NCI-H2107 (cell line): Measurements from ENCODE around the gene SAMD4A.
"Not testable (repeated sequence)": the region's sequence is repeated elsewhere in the genome, so short reads cannot be mapped to it uniquely, and the experiment has no call there.

ENCODE experiments used
- DNase-seq: peaks from one replicate; lab custom pipeline; 2025; lab: John Stamatoyannopoulos, UW

SAMD4A gene

DNA sequence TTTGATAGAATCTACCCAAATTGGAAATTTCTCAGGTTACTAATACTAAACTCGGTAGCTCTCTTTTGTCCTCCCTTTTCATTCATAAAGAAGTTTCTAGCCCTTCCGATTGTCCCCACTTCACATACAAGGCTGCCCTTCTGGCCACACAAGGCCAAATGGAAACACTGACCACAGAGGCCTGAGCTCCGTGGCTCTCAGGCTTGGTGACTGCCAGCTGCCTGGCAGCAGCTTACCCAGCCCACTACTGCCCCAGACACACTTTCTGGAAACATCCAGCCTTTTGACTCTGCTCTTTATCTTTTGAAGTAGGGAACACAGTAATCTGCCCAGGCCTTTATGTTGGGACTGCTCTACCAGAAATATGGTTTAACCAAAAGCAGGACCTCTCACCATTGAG is 168.5 kb downstream of the SAMD4A start:
- no peak for DNase-seq

DNA sequence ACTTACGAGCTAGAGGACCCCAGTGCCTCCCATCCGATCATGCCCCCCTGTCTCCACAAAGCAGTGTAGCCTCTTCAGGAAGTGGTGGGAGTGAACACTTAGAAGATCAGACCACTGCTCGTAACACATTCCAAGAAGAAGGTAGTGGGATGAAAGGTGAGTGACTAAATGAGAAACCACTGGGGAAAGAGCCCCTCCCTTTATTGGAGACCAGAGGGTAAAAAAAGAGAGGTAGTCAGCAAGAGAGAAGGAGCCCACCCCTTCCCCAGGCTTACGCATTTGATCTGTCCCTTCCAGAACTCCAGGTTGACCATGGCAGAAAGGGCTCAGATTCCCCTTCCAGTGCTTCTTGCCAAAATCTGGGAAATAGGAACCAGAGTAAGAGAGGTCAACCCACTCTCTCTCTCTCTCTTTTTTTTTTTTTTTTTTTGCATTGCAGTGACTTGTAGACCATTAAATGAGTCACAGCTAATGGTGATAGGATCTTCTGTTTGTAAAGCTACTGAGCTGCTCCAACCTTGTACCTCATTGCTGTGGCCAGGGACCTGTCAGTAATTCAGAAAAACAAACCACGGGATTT is 170.3 kb downstream of the SAMD4A start:
- no peak for DNase-seq

DNA sequence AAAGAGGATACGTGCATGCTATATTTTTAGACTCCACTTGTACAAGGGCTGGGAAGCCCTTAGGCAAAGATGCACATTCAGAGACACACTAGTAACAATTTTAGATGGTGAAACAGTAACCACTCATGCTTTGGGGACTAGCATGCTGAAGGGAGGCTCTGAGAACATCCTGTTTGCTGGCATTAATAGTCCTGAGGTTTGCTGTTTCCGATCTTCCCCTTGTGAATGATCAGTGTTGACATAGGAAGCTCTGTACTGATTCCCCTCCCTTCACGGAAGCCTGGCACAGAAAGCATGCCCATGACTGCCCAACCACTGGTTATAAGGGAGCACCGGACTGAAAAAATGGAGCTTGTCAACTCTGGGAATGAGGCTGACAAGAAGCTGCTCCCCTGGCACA is 171.1 kb downstream of the SAMD4A start:
- no peak for DNase-seq

DNA sequence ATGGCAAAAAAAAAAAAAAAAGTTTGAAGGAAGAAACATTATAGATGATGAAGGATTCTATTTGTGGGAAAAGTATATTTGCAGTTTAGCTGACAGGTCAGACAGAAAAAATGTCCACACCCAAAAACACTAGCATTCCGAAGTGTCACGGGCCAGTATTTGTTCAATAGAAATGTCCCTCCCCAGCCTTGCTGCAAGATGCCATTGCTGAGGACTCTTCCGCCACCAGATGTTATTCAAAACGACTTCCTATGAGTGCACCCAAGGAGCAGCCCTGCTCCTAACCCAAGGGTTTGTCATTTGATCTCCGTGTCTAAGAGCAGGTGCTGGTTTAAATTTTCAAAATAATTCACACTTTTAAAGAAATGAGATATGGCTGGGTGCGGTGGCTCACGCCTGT is 172.6 kb downstream of the SAMD4A start:
- no peak for DNase-seq

DNA sequence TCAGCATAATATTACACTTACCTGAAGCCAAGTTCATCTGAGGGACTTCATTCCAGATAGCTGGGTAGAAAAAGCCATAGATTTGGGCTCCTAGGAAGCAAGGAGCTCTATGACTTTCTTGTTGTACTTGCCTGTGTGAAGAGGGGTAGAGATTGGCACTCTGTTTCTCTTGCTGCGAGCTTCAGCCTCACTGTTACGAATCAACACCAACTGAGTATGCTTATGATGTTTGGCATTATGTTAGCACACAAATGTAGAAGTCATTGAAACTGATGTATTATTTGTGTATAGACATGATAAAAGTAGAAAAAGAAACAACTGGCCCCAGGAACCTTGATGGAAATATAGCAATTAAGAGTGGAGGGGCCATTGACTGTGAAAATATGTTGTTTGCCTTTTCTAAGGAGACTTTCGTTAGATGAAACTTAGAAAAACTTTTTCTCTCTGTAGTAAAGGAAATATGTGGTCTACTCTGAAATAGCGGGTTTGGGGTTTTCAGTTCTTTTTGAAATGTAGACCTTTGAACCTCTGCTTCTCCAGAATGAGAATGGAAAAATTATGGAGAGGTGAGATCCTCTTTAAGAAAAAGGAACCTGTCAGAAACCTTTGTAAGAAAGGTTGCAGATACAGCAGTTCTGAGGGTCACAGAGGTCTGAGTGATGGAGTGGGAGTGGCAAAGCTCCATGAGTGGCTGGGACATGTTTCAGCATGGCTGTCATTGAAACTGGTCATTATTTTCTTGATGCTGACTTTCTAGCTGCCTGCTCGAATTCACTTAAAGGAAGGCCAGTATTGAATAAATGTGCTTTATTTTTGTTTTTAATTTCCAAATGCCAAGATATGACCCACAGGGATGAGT is 175.8 kb downstream of the SAMD4A start:
- DNase-seq = no peak

DNA sequence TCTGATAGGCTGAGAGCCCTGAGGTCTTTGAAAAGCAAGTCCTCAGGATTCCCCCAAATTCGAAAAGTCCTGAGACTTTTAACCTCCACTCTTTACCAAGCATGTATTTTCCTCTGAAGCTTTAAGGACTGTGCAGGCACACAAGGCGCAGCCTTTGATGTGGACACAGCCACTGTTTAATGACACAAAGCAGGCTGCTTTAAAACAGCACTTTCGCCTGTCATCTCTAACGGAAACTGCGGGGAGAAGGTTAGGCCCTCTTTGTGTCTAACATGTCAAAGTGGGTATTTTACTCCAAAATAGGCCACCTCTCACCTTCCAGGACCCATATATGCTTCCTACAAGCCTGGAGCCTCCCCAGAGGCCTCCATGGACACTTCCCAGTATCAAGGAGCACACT is 176.5 kb downstream of the SAMD4A start:
- no peak for DNase-seq

DNA sequence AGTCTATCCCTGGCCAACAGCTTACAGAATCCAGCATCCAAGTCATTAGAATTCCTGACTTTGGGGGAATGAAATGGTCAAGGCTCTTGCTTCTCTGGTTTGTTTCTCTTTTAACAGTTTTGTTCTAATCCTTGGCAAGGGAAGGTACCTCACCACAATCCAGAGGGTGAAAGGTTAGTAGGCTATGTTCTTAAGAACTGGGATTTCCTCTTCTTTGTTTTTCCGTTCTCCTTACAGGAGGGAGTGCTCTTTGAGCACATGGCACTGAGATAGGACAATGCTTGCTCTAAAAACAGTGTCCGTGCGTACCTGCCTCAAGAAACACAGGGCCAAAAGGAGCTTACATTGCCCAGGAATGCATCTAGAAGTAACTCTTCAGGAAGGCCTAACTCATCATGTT is 179.1 kb downstream of the SAMD4A start:
- DNase-seq = no peak

DNA sequence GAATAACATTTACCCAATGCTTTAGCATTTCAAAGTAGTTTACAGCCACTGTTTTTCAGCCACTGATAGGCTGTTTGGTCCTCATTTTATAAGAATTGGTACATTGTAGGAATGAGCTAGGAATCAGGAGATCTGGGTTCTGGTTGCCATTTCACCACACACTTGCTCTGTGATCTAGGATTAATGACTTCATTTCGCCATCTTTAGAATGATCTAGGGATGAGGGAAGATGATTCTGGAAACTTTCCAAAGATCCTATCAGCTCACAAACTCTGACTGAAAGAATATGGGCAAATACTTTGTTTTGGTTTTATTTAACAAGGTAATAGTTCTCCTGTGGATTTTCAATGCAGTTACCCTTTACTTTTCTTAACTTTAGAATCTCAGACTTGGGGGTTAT is 180.7 kb downstream of the SAMD4A start:
- no peak for DNase-seq

DNA sequence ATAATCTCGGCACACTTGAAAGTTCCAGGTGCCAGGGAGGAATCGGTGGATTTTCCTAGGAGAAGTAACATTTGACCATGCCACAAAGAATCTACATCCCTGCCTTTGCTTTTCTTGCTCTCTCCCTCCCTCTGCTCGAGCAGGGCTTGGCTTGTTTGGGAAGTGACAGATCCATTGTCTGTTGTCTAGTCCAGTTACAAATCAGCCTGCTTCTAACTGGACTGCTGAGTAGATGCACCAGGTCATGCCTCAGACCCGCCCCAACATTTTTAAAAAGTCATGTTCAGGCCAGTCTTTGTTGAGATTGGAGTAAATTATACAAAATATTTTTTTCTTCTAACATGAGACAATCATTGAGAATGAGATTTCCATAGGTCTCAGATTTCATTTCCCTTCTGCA is 182.3 kb downstream of the SAMD4A start:
- DNase-seq = no peak

DNA sequence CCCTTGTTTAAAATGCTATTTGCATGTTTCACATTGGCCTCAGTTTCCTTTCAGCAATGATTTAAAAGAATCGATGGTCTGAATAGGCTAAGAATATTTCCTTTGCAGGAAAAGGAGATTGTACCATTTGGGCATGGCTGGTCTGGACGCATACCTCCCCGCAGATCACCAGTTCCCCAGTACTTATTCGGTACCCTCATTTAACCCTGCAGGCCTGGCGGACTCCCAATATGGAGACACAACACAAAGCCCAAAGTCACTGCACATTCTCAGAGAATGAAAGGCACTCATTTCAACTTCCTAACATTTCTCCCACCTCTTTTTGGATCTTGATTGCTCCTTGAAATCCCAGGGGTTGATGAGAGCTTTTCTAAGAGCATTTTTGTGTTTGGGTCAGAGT is 182.8 kb downstream of the SAMD4A start:
- no peak for DNase-seq

DNA sequence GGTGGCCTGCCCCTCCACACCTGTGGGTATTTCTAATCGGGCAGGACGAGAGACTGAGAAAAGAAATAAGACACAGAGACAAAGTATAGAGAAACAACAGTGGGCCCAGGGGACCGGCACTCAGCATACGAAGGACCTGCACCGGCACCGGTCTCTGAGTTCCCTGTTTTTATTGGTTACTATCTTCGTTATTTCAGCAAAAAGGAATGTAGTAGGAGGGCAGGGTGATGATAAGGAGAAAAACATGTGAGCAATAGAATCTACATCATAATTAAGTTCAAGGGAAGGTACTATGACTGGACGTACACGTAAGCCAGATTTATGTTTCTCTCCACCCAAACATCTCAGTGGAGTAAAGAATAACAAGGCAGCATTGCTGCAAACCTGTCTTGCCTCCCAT is 185.7 kb downstream of the SAMD4A start:
- DNase-seq = not testable (repeated sequence)

DNA sequence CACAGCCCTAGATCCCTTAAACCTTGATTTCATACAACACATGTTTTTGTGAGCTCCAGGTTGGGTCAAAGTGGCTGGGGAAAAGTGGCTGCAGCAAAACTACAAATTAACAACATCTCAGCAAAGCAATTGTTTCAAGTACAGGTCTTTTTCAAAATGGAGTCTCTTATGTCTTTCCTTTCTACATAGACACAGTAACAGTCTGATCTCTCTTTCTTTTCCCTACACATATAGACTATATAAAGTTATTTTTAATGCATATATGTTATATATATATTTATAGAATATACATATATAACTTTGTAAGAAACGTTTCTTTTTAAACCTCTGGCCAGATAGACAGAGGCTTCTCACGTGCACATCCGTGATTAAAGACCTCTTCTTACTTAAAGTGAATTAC is 186.5 kb downstream of the SAMD4A start:
- not testable (repeated sequence) for DNase-seq

DNA sequence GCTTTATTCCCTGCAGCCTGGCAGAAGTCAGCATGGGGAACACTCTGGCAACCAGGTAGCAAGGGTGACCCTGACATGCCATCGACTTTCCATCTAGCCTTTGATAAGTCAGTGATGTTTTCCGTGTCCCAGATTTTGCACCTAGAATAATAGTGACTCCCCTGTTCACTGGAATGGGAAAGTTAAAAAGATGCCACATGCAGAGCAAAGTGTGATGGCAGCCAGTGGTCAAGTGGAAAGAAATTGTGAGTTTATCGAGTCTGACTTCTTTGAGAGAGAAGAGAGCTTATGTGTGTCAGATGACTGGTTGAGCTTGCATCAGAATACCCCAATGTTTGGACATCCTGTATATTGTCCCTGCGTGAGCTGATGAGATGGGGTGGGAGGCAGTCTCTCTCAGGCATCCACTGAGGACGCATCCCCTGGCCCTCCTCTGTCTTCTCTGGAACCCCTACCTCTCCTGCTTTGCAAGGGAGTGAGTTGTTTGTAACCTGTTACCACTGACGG is 187.2 kb downstream of the SAMD4A start:
- DNase-seq = no peak

DNA sequence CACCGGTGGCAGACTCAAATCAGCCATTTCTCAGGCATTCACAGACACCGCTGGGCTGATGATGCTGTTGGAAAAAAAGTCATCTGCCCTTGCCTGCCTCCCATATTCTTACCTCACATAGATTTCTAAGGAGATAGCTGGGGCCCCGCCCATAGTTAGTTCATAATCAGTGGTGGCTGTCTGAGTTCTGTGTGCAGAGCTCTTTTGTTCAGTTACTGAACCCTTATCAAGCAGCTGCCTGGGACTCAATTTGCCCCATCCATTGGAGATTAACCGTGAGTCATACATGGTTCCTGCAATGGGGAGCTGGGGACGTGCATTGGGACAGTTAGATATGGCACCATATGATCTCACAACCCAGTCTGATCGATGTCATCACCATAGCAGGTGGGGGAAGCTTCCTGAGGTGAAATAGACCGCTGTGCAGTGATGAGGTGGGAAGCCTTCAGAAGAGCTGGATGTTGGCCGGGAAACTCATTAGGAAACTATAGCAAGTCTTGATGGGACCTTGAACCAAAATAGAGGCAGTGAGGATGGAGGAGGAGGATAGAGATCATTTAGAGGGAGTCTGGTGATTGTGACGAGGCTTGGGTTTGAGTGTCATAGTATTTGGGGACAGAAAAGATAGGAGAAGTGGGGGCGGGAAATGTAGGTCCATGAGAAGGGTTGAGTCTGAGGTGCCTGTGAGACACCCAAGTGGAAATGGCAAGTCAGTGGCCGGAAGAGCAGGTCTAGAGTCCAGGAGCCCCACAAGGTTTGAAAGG is 187.9 kb downstream of the SAMD4A start:
- no peak for DNase-seq

DNA sequence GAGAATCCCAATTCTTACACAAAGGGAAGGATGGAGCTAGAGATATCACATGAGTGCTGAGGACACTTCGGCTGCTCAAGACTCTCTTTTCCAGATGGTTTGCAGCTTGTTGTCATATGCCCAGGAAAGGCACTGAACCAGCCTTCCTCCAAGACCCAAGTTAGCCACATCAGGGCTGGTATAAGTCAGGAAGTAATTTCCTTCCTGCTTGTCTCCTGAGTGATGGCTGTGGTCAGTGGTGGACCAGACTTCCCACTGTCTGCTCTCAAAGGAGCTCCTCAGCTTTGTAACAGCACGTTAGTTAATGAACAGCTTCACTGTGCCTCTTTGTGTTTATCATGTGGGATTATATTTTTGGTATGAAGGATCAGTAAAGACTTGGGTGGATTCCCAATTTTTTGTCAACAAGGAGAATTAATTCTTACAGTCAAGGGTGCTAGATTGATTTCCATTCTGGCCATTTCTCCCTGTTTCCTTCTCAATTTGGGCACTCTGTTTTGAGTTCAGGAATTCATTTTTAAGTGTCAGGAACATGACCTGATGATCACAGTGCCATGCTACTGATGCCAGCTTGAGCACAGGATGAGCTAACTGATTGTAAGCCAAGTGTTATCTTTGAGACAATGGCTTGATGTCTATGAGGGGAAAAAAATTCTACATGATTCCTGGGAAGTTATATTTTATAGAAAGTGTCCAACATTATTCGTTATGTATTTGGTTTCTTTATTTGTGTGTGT is 189.9 kb downstream of the SAMD4A start:
- DNase-seq = no peak

DNA sequence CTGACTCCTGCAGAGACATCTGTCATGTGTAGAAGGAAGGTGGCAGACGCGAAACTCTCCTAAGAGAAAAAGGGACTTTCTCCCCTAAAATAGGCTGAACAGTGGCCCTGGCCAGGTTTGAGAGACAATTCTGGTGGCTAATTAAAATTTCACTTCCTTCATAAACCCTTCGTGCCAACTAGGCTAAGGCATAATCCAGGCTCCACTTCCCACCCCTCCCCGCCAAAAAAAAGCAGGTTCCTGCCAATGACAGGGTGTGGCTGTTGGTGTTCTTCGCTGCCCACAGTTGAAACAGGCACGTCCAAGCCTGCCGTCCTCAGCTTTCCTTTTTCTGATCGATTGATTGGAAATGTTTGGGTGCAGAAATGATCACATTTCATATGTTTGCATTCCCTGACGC is 191.1 kb downstream of the SAMD4A start:
- DNase-seq = no peak

DNA sequence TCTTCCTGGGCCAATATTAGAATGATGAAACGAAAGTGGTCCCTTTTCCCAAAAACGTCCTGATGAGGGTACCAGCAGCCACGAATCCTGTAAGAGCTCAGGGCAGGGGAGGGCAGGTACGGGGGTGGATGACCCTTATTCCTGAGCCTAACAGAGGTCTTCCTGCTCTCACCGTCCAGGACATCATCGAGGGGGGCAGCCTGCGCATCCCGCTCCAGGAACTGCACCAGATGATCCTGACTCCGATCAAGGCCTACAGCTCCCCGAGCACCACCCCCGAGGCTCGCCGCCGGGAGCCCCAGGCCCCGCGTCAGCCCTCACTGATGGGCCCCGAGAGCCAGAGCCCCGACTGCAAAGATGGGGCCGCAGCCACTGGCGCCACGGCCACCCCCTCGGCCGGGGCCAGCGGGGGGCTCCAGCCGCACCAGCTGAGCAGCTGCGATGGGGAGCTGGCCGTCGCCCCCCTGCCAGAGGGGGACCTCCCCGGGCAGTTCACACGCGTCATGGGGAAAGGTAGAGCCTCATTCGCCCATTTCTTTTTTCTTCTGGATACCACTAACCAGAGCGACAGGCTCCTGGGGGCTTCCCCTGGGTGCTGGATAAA is 193.2 kb downstream of the SAMD4A start:
- no peak for DNase-seq

DNA sequence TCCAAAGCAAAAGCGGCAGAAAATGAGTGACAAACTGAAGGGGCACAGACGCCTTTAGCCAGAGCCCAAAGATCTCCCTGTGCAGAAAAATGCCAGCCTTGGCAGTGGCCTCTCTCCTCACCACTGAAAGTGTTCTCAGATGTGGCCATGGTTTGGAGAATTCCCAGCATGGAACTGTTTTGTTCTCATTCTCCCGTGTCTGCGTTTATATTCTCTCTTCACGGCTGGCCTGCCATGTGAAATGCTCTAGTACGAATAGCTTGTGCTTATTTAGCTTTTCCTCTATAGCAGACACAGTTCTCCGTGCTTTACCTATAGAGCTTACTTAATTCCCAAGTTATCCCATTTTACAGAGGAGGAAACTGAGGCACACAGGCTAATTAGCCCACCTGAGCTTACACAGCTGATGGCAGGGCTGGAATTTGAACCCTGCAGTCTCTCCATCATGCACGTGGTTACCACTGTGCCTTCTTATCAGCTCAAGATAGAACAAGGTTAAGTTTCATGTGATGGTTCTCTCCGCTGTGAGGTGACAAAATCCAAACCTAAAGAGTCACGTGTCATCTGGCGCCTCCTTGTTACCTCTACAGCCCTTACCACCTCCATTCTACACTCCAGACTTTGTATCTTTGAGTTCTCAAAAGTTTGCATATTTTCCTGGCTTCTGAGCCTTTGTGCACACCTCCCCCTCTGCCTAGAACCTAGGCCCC is 194.1 kb downstream of the SAMD4A start:
- DNase-seq = no peak

DNA sequence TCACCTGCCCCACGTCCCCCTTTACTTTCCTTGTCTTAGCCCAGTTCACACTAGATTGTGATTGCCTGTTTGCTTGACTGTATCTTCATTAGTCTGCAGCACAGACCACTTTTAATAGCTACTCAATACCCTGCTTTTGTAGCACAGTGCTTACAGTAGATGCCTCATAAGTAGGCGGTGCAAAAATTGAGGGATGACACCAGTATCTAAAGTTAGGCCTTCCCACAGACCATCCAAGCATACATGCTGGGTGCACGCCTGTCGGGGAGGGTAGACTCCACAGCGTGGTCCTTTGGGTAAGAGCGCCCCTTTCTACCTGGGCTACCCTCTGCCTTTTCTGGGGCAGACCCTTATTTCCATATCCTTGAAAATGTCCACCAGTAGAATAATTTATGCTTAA is 194.9 kb downstream of the SAMD4A start:
- no peak for DNase-seq

DNA sequence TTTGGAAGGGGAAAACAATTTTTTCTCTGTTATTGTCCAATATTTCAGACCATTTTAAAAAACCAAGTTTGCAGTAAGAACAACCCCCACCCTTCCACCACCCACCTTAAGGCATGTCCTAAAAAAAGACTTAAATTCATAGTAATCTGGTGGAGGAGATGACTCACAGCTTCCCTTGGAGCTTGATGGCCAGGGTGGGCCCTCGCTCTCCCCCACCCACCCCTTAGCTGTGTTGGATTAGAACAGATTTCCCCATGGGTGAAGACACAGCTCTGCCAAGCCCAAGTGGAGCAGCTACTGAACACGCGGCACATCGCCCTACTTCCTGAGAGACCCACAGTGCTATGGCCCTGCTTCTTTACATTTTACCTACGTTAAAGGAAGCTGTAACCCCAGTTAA is 195.4 kb downstream of the SAMD4A start:
- no peak for DNase-seq

DNA sequence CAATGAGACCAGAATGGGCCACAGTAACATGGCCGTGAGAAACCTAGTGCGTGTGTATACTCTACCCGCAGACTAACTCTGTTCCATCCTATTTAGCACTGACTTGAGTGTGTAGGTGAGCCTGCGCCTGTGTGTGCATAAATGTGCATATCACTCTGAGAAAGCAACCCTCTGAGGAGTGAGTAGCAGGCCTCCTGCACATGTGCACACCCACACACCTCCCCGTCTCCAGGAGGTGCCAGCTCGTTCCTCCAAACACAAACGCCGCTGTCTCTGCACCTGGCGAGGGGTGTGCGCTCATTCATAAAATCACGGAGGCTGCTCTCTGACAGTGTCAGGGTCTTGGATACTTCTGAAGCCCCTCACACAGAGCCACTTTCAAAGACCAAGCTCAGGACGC is 196.8 kb downstream of the SAMD4A start:
- DNase-seq = no peak
